GM21619 (cell line): ENCODE results near the gene KIDINS220.

Source experiments
- ATAC-seq: cut with Tn5 transposase; IDR thresholded peaks from one replicate; pipeline ENCODE4 v1.9.1; 2021; ENCODE audit not compliant: unreplicated experiment

KIDINS220 gene

DNA sequence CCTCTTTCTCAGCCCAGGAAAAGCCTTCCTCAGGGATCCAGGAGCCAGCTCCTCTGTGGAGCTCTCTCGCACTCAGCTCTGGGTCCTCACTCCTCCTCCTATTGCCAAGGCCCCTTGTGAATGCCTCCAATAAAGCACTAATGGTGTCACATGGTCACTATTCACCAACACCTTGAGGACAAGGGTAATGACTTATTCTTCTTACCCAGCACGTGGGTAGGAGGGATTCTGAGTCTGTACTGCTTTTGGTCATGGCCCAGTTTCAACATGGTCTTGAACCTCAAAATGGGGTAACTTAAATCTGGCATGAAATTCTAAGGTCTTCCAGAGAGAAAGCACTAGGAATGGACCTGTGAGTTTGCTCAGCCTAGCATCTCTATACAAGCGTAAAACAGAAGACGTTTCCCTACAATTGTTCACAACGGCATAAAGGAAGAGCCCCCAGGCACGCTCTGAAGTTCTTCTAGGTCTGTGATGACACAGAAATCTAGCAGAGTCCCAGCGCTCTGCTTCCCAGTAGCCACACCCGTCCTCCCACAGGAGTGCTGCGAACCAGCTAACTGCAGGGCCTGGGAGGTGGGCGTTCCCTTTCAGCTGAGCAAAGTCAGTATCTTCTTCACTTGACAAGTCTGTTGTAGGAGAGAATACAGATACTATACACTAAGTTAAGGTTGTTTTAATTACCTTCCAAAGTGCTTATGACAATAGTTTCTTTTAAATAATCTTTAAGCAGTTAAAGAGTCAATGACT lies 14.6 kb upstream of the KIDINS220 start:
- ATAC-seq: no peak

DNA sequence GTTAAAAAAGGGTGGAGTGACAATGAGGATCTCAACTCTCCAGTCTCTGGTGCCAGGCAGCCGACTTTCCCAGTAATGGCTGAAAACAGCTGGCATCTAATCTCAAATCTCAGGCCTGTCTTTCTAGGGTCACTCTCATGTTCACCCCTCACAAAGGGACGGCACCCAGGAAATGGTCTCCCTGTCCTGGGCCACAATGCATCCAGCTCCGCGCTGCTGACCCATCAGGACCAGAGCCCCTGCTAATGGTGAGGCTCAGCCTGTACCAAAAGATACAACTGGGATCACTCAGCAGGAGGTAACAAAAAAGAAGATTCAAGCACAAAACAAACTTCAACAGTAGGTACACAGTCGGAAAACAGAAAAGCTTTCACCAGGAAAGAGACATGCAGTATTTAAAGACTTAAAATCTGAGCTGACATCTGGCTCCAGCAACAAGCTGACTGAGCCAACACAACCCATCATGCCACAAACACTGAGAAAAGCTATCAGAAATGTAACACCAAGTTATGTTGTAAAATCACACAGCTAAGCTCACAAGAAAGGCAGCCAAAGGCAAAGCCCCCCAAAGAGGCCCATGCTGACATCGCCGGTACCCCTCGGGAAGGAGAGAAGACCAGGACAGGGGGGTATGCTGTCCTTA lies 13.6 kb upstream of the KIDINS220 start:
- no peak for ATAC-seq

DNA sequence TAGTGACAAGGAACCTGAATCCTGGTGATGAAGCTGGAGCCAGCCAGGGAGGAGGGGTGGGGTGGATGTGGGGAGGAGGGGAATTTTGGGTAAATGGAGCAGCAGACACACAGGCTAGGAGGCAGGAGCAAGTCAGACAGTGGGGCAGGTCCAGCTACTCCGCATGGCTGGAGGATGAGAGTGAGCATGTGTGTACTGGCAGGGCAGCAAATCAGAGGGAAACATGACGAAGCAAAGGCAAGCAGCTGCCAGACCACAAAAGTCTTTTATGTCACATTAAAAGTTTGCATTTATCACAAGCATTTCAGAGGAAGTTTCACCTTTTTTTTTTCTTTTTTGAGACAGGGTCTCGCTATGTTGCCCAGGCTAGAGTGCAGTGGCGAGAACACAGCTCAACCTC lies 11.9 kb upstream of the KIDINS220 start:
- ATAC-seq: no peak

DNA sequence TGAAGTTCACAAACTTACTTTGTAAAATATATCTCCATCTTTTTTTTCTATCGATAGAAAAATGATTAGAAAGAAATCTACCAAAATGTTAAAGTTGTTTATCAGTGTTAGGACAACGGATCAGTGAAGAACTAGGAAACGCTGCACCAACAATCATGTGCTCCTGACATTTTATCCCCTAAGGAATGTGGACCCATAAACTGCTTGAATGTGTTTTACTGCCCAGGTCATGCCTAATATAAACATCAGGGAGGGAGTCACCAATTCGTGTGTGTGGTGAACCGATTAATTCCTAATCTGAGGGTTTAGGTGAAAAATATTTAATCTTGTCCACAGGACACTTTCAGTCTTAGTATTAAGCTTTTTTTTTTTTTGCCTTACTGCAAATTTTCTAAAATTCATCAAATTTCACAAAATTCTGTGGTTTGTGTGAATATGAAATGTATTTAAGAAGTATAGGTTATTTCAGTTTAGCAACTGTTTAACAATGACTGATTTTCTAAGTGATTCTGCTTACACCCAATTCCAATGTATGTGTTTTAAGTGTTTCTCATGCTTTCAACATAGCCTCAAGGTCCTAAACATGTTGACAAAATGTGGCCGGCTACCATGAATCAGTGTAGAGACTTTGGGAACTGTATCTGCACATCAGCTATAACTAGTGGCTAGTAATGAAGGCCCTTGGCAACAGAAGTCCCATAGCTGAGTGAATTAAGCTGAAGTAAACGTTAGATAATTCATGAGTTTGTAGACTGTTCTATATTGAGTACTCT lies 11.1 kb upstream of the KIDINS220 start:
- no peak for ATAC-seq

DNA sequence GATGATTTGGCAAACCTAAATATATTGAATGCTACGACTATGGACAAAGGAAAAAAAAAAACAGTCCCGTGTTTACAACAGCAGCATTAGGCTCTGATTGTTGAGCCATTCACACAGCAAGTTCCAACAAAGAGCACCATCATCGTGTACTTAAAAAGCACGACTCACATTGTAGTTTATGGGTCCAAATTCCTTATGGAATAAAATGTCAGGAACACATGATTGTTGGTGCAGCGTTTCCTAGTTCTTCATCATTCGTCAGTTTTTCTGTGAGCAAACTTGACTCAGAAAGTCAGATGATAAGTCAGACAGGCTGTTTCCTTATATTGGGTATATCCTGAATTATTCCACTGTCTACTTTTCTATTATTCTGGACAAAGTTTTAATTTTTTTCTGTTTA lies 10.0 kb upstream of the KIDINS220 start:
- ATAC-seq: no peak

DNA sequence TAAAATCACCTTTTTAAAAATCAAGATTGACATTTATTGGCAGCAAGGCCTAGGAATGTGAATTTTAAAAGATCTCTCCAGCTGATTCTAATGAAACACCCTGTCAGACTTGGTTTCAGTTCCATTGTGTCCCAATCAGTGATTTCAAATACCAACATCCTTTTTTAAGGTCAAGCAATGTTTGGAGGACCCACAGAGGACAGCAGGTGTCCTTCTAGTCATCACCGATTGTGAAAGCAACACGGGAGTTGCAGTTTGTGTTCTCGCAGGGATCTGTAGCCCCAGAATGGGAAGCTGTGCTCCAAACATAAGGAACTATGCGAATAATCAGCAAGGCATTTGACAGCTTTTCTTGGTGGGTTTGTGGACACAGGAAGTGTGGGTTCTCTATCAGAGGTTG lies 4.5 kb upstream of the KIDINS220 start:
- ATAC-seq: no peak

DNA sequence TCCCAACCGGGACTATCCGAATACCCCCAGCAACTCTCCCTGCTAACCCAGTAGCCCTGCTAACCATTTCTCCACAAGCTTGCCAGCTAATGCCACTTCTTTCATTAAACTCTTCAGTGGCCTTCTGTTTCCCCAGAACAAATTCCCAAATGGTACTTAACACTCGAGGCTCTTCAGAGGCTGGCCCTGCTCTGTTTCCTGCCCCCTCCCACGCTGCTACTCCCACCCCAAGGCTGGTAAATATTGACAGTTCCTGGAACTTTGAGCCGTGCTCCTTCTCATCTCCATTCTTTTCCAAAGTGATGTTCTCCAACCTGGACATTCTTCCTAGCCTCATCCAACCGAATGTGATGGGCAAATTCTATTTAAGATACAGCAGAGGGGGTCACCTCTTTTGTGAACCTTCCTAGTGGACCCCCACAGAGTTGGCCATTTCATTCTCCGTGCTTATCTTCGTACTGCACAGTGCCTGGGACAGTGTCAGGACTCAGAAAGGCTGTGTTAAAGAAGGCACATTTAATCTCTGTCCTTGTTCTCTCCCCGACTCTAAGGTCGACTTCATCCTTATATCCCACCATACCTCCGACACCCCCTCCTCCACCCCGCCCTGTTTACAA lies 3.2 kb upstream of the KIDINS220 start:
- no peak for ATAC-seq

DNA sequence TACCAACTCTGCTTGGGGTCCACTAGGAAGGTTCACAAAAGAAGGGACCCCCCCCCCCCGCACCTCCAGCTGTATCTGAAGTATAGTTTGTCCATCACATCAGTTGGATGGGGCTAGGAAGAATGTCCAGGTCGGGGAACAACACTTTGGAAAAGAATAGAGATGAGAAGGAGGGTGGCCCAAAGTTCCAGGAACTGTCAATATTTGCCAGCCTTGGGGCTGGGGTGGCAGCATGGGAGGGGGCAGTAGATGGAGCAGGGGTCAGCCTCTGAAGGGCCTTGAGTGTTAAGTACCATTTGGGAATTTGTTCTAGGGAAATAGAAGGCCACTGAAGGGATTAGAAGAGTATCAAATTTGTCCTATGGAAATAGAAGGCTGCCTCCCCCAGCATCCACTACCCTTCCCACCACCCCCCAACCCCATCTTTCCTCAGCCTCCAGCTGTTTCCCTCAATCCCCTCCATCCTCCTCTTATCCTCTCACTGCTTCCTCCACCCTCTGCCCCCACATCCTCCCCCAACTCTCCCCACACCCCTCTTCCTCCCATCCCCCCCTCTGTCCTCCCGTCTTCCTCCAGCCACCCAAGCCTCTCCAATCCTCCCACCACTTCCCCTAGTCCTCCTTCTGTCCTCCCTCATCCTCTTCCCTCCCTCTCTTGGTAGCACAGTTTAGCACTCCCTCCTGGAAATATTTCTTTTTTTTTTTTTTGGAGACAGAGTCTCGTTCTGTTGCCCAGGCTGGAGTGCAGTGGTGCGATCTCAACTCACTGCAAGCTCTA lies 2.0 kb upstream of the KIDINS220 start:
- ATAC-seq: no peak

DNA sequence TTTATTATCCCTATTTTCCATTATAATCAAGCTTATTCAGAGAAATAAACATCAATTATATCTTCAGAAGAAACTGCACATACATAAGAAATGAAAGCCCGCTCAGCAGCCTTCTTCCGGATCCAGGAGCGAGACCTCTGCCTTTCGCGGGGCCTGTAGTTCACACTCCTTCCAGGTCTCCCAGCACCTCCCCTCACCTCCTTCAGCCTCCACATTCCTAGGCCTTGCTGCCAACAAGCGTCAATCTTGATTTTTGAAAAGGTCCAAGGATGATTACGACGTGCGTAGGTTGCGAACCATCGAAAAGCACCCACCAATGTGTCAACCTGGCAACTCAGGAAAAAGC lies 355 bp upstream of the KIDINS220 start:
- no peak for ATAC-seq

DNA sequence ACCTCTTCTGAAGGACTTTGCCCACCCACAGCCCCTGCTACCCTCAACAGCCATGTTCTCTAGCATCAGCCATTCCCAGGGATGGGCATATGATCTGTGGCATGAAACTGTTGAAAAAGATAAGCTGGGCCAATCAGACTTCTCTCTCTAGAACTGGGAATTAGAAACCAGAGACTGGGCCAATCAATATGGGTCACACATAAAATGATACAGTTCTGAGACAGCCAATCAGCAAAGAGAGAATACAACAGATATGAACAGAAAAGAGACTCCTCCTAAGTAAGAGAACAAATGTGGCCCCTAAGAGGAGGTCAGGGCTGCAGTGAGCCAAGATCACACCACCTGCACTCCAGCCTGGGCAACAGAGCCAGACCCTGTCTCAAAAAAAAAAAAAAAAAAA lies 2.1 kb downstream of the KIDINS220 start:
- no peak for ATAC-seq

DNA sequence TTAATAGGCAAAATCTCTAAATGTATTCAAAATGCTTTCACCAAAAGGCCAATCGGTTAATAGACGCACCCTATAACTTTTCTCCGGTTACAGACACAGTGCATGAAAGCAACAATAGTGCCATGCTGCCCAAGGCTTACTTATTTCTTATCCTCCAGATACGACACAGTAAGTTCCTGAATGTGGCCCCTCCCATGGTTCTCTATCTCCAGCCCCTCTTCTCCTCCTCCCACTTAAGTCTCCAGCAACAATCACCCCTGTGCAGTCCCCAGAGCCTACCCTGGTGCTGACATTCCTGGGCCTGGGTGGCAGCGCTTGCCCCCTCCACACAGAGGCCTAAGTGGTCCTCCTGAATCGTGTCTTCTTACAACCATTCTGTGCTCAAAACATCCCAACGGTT lies 3.6 kb downstream of the KIDINS220 start:
- ATAC-seq: no peak

DNA sequence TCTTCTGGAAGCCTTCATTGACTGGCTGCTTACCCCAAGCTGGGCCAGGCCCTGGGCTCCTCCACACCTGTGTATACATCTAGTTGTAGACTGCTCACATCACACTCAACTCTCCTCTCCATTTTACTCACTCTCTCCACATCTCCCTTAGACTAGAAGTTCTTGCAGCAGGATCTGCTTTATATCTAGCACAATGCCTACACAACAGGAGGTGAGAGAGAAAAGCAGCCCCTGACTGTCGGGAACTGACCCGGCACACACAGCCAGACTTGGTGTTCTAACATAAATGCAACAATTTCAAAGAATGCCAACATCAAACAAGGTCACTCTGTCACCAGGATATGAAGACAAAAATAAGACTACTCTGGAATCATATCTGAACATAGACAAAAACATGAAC lies 5.9 kb downstream of the KIDINS220 start:
- no peak for ATAC-seq

DNA sequence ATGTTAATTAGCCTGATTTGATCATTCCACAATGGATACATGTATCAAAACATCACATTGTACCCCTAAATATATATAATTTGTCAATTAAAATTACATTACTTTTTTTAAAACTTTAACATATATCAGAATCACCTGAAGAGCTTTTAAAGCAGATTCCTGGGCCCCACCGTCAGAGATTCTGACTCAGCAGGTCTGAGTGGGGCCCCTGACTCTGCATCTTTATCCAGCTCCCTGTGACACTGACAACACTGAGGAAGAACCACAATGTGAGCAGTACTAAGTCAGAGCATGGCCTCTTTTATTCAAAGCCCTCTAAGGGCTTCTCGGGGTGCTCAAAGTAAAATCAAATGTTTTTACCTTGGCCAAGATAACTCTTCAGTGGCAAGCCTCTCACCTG lies 9.7 kb downstream of the KIDINS220 start:
- no peak for ATAC-seq

DNA sequence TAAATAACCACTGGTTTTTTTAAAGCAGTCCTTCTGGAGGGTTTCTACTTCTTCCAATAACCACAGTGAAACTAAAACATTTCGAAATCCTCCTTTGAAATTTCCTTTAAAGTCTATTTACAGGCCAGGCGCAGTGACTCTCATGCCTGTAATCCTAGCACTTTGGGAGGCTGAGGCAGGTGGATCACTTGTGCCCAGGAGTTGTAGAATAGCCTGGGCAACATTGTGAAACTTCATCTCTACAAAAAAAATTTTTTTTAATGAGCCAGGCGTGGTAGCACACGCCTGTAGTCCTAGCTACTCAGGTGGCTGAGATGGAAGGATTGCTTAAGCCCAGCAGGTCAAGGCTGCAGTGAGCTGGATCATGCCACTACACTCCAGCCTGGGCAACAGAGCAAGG lies 15.2 kb downstream of the KIDINS220 start:
- no peak for ATAC-seq

DNA sequence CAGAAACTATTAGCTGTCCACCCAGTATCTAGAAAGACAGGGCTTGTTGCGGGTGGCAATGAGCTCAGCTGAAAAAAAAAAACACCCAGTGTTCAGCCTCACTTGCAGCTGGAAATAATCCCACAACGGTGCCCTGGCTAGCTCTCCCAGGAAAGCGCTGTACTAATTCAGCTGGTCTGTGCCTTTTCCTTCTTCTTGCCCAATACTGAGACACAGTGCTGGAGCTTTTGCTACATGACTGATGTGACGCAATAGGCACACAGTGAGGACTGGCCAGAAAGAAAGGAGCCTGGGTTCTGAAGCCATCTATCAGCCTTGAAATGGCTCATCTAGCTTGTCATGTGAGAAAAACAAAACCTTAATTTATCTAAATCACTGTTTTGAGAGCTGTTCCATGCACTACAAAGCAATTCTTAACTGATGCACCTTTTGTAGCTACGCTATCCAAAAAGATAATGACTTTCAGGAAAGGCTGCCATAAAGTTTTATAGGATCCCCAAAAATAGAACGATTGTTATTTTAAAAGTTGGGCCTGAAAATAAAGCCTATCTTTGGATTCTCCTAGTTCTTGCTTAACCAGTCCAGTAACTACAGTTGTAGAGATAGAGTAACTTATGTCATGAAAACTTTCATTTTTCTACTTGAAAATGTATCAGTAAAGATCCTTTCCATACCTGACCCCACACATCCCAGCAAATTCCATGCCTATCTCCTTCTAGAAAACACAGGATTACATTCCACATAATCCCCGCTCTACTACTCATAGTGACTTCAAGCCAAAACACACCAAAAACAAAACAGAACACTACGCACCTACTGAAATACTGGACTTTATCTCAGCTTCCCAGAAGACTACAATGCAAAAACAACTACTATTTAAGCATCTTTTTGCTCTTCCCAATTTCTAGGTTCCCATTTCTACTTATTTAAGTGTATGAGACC lies 15.9 kb downstream of the KIDINS220 start:
- no peak for ATAC-seq

DNA sequence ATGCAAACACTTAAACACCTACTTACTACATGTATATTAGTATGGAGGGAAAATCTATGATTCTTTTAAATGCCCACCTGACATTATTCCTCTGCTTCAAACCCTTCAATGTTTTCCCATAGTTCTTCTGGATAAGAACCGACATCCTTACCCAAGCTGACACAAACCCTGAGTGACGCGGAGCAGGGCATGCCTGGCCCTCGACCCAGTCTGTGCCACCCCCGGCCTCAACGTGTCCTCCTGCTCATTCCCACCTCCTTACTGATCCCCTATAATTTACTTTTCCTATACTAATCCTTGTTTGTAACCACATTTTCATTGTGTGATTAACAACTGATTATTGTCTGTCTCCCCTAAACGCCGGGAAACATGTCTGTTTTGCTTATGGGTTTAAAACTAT lies 17.5 kb downstream of the KIDINS220 start:
- ATAC-seq: no peak

DNA sequence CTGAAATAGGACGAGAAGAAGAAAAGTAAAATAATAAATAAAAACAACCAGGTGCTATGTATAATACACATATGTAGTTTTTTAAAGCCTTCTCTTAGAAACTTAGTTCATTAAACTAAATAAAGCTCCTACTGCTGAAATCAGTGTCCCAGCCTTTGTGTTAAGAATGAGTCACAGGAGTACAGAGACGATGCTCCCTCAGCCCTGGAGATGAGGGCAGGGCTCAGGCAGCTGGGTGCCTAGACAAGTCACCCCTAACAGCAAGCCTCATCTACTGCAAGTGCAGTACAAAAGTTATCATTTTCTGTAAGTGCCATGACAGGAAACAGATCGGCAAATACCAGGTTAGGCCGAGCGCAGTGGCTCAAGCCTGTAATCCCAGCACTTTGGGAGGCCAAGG lies 18.2 kb downstream of the KIDINS220 start:
- no peak for ATAC-seq

DNA sequence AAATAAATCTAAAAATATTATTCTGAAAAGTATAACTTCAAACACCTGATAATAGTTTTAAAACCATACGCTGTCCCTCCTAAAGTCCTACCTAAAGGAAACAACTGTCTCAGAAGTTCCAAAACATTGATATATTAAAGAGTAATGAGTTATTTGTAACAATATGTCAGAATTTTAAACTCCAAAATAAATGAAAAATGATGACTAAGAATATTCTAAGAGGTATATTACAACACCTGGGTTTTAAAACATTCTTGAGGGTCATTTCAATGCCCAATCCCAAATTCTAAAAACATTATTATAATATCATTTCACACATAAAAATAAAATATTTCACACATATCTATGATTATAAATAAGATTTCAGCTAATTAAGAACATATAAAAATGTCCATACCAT lies 20.2 kb downstream of the KIDINS220 start:
- ATAC-seq: no peak

DNA sequence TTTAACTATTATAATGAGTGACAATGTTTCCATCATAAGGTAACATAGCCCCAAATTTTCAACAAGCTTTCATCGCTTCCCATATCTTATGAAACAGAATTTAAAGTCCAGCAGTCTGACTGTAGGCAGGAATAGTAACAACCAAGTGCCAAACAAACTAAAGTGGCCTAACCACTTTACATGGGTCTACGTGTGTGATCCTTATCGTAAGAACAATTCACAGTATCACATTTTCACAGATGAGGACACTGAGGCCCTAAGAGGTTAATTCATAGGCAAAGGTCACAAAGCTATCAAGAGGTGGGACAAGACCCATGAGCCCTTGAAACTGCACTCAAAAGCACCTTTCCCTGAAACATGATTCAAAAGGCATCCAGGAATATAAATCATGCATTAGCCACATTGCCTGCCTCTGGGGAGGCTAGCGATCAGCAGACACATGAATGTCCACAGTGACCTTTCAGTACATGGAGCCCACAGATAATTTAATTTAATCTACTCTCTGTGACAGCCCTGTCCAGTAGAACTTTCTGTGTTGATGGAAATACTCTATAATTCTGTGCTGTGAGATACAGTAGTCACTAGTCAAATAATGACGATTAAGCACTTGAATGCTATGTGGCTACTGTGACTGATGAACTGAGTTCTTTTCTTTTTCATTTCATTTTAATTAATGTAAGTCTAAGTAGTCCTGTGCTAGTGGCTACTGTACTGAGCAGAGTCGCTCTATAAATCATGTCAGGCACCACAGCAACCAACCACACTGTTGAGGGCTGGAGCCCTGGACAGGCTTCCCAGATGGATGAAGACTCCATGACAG lies 30.3 kb downstream of the KIDINS220 start:
- ATAC-seq: no peak
